Ammon's horn (tissue), 1 donor: ENCODE measurements around the gene CEP128.
A peak's percentile ranks its signal among the peaks of the same experiment; 100 is the strongest.

Experiments used
- DNase-seq: peaks from one replicate; pipeline ENCODE4 v3.0.0-alpha.2; 2016; ENCODE audit warnings: low spot score

Gene CEP128

GRCh38 chr14:80543211-80543610, 398.3 kb downstream of the CEP128 start:
- DNase-seq: no peak

GRCh38 chr14:80538633-80539375, 402.7 kb downstream of the CEP128 start:
- no peak for DNase-seq

DNA sequence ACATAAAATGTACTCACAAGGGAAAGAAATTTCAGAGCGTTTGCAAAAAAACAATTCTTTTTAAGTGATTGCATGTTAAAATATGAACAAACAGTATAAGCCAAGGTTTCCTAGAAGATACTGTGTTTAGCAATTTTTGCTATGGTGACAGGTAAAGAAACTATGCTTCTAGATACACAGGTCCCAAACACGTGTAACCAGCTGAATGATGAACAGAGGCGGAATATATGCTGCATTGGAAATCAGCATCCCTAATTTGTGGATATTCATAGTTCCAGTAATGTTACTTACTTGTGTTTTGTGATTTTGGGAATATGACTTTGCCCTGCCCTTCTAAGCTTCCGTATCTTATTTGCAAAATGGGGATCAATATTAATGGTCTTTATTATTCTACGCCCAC, 403.9 kb downstream of the CEP128 start:
- DNase-seq: no peak

DNA sequence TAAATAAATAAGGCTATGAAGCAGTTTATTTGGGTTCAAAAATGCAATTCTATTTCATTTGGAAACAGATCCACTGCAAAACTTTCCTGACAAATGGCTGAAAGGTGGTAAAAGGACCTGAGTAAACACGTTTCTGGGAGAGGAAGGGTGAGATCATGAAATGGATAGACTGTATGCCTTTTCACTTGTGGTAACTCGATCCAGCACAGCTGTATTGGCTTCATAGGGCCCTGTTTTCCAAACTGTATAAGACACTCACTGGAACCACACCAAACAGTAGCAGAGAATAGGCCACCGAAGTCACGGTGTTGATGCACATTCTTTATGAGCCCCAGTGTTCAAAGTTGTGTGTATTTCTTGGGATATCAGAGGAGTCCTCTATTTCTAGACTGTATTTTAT, 405.1 kb downstream of the CEP128 start:
- no peak for DNase-seq

GRCh38 chr14:80535171-80535570, 406.4 kb downstream of the CEP128 start:
- DNase-seq: no peak

DNA sequence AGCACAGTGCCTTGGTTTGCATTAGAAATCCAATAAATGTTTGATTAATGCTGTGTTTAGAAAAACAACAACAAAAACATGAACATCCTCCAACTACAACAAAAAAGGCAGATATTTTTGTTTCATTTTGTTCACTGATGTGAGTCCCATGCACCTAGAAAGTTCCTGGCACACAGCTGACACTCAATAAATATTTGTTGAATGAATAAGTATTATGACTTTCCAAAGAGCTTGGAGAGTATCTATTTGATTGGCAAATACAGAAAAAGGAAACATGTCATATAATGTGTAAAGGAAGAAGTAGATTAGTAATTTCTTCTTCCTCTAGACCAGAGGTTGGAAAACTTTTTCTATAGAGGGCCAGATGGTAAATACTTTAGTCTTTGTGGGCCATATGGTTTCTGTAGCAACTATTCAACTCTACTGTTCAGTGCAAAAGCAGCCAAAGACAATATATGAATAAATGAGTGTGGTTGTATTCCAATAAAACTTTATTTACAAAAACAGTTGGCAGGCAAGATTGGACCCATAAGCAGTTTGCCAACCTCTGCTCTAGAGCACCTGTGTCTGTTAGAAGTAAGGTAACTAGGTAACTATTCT, 417.9 kb downstream of the CEP128 start:
- DNase-seq: no peak

GRCh38 chr14:80522936-80523335, 418.6 kb downstream of the CEP128 start:
- DNase-seq: no peak

- DNase-seq: no peak
Measured at GRCh38 chr14:80522411-80522810, 419.1 kb downstream of the CEP128 start.

GRCh38 chr14:80521456-80521855, 420.1 kb downstream of the CEP128 start:
- DNase-seq: no peak

DNA sequence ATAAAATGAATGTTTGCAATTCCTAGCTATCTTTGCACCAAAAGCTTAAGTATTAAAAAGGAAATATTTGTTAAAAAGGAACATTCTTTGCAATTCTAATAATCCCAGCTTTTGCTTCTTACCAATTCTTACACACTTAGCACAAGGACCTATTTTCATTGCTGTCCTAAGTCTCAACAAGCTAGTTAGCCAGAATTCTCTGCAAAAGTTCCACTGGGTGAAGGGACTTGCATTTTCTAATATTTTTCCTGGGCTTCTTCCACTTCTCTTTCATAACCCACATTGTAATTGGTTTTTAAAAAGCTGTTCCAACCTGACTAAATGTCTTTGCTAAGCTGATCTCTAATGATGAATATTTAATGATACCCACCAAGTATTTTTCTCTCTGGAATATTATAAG, 422.5 kb downstream of the CEP128 start:
- no peak for DNase-seq

GRCh38 chr14:80518173-80518572, 423.4 kb downstream of the CEP128 start:
- DNase-seq: no peak

GRCh38 chr14:80507292-80507869, 434.2 kb downstream of the CEP128 start:
- DNase-seq: no peak

- no peak for DNase-seq
Measured at GRCh38 chr14:80504781-80505180, 436.8 kb downstream of the CEP128 start.

GRCh38 chr14:80498533-80498932, 443.0 kb downstream of the CEP128 start:
- DNase-seq: no peak

DNA sequence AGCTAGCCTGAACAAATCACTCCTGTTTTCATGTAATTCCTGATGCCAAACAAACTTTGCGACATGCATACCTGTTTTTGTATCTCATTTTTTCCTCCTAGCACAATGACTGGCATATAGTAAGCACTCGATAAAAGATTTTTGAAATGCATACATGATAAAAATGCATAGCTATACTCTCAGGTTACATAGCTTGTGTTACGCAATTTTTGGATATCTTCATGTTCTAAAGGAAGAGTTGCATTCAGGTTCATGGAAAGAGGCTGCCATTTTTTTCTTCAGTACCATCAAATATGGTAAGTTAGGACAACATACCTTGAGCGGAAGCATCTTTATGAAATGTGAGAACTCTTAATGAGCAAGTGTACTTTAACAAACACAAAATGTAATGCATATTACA, 445.4 kb downstream of the CEP128 start:
- no peak for DNase-seq

DNA sequence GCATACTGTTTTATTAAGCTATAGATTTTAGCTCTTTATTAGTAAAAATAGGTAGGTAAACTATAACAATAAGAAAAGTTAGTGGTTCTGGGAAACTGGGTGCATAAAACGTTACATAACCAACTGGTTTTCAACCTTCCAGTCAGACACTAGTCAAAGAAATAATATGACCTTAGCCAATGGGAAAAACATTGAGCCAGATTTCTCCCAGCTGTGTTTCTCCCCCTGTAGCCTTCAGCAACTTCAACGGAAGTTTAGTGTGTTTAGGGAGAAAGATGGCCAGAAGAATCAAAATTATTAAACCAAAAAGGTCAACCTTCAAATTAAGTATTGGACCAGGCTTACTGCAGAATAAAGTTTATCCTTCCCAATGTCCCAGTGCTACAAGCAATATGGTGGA, 446.8 kb downstream of the CEP128 start:
- no peak for DNase-seq

GRCh38 chr14:80493620-80494019, 447.9 kb downstream of the CEP128 start:
- DNase-seq: no peak

- DNase-seq: no peak
Measured at GRCh38 chr14:80491650-80492049, 449.9 kb downstream of the CEP128 start.

DNA sequence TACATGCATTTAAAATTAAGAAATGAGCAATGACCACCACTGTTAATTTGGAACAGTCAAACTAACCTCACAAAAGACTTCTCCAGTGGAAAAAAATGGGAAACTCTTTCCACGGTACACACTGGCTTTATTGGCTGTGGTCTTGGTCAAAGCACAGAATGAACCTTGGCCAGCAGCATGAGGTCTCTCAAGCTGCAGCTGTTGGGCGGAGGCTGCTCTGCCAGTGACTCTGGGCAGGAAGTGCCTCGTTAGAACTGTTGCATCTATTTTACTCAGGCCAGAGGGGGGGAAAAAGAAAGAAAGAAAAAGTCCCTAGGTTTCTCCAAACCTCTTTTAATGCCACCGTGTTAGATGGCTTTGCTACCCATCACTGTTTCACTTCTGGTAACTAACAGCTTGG, 450.4 kb downstream of the CEP128 start:
- DNase-seq: peak; percentile 34

GRCh38 chr14:80489513-80489912, 452.0 kb downstream of the CEP128 start:
- DNase-seq: no peak

GRCh38 chr14:80485764-80486163, 455.8 kb downstream of the CEP128 start:
- DNase-seq: no peak

DNA sequence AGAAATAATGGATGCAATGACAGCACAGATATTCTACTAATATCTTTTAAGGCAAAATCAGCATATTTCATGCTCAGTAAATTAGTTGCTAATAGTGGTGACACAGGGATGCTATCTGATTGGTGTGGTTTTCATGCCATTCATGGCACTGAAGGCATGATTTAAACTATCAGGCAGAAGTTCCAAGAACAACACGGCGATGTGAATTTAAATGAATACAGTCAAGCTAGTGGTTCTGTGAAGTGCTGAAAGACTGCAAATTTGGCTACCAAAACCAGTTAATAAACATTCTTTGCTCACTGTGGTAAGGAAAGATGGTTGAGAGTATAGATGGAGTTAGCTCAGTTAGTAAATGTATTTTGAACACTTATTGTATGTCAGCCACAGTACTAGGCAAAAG, 458.2 kb downstream of the CEP128 start:
- no peak for DNase-seq

DNA sequence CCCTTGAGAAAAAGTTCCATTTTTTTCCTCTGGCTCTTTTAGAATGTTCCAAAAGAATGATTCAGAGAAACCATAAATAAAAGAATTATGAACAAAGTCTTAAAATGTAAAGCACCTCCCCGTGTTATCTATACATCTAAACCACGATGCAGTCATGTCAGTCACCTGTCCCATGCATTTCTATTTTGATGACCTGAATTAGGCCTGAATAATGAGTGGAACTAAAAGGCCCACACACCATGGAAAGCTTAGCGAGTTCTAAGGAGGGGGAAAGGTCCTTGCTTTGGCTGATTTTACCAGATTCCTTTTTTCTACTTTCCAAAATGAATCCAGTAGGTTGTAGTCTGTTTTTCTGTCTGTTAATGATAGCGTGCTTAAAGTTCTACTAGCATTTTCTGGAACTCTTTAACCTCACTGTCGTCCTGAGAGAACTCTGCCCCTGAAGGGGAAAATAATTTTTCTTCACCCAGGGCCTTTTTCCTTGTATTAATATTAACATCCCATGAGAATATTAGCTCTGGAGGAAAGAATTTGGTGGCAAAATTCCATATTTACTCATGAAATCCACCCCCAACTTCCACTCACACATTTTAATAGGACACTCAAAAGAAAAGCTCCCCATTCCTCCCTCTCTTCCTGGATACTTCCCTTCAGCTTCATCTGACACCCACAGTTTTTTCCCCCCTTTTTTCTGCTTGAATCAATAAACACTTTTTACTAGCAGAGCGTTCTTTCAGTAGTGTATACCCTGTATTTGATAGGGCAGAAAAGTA, 464.0 kb downstream of the CEP128 start:
- DNase-seq: no peak
